ENCODE results near the gene GBGT1.
A peak's percentile ranks its signal among the peaks of the same experiment; 100 is the strongest.

GBGT1 gene

GRCh38 chr9:133144904-133145851, 18.5 kb downstream of the GBGT1 start:
- Histone ChIP-seq H3K36me3 (ENCODE audit: insufficient read depth, low read depth, low read length) (no peaks in the 10 kb centered on the region), H3K4me3 (ENCODE audit: low read length) (peak overlapping the region; percentile 55; the same call in 1 of the 2 replicates), H3K4me1 (ENCODE audit: insufficient read depth, low read length) (peaks cover 5% of the 10 kb centered on the region; the same call in 1 of the 2 replicates)

GRCh38 chr9:133144142-133144903, 19.4 kb downstream of the GBGT1 start:
- Histone ChIP-seq H3K4me3 (ENCODE audit: low read length) (peak overlapping the region; percentile 55; the same call in 1 of the 2 replicates), H3K27ac (ENCODE audit: low read length) (no peak overlapping the region)

More at GRCh38 chr9:133144904-133145851, 18.5 kb downstream of the GBGT1 start:
- Histone ChIP-seq H3K27me3 (ENCODE audit: insufficient read depth, low read length) (peaks cover 22% of the 10 kb centered on the region), H3K27ac (ENCODE audit: low read length) (no peak overlapping the region), H3K9me3 (ENCODE audit: insufficient read depth, low read depth, low read length) (no peaks in the 10 kb centered on the region), H3K9ac (ENCODE audit: low read depth, low read length) (no peak overlapping the region)

GRCh38 chr9:133143639-133144141, 20.0 kb downstream of the GBGT1 start:
- H3K4me3 ChIP-seq (ENCODE audit: low read length), result peak overlapping the region; percentile 55; the same call in 1 of the 2 replicates
- H3K9me3 ChIP-seq (ENCODE audit: insufficient read depth, low read depth, low read length), result no peaks in the 10 kb centered on the region
- no peak overlapping the region for H3K27ac ChIP-seq (ENCODE audit: low read length)
- H3K36me3 ChIP-seq (ENCODE audit: insufficient read depth, low read depth, low read length), result no peaks in the 10 kb centered on the region
- H3K4me1 ChIP-seq (ENCODE audit: insufficient read depth, low read length), result peaks cover 5% of the 10 kb centered on the region; the same call in 1 of the 2 replicates
- H3K9ac ChIP-seq (ENCODE audit: low read depth, low read length), result peak overlapping the region; percentile 54; the same call in 1 of the 2 replicates
- peaks cover 22% of the 10 kb centered on the region for H3K27me3 ChIP-seq (ENCODE audit: insufficient read depth, low read length)

More at GRCh38 chr9:133144142-133144903, 19.4 kb downstream of the GBGT1 start:
- Histone ChIP-seq H3K4me1 (ENCODE audit: insufficient read depth, low read length) (peaks cover 5% of the 10 kb centered on the region; the same call in 1 of the 2 replicates), H3K9ac (ENCODE audit: low read depth, low read length) (peak overlapping the region; percentile 54; the same call in 1 of the 2 replicates), H3K9me3 (ENCODE audit: insufficient read depth, low read depth, low read length) (no peaks in the 10 kb centered on the region), H3K27me3 (ENCODE audit: insufficient read depth, low read length) (peaks cover 22% of the 10 kb centered on the region), H3K36me3 (ENCODE audit: insufficient read depth, low read depth, low read length) (no peaks in the 10 kb centered on the region)

GRCh38 chr9:133142684-133143622, 20.8 kb downstream of the GBGT1 start:
- Histone ChIP-seq H3K9ac (ENCODE audit: low read depth, low read length) (no peak overlapping the region), H3K36me3 (ENCODE audit: insufficient read depth, low read depth, low read length) (no peaks in the 10 kb centered on the region), H3K4me1 (ENCODE audit: insufficient read depth, low read length) (peaks cover 3% of the 10 kb centered on the region; the same call in 1 of the 2 replicates), H3K27me3 (ENCODE audit: insufficient read depth, low read length) (peaks cover 15% of the 10 kb centered on the region), H3K27ac (ENCODE audit: low read length) (no peak overlapping the region), H3K9me3 (ENCODE audit: insufficient read depth, low read depth, low read length) (no peaks in the 10 kb centered on the region), H3K4me3 (ENCODE audit: low read length) (no peak overlapping the region)

GRCh38 chr9:133141833-133142595, 21.7 kb downstream of the GBGT1 start:
- peaks cover 12% of the 10 kb centered on the region for H3K27me3 ChIP-seq (ENCODE audit: insufficient read depth, low read length)
- H3K4me1 ChIP-seq (ENCODE audit: insufficient read depth, low read length), result peaks cover 3% of the 10 kb centered on the region; the same call in 1 of the 2 replicates
- no peak overlapping the region for H3K9ac ChIP-seq (ENCODE audit: low read depth, low read length)
- H3K36me3 ChIP-seq (ENCODE audit: insufficient read depth, low read depth, low read length), result no peaks in the 10 kb centered on the region
- no peak overlapping the region for H3K27ac ChIP-seq (ENCODE audit: low read length)
- H3K4me3 ChIP-seq (ENCODE audit: low read length), result no peak overlapping the region
- no peaks in the 10 kb centered on the region for H3K9me3 ChIP-seq (ENCODE audit: insufficient read depth, low read depth, low read length)

- Histone ChIP-seq H3K9me3 (ENCODE audit: insufficient read depth, low read depth, low read length) (no peaks in the 10 kb centered on the region), H3K36me3 (ENCODE audit: insufficient read depth, low read depth, low read length) (no peaks in the 10 kb centered on the region), H3K4me3 (ENCODE audit: low read length) (no peak overlapping the region), H3K27me3 (ENCODE audit: insufficient read depth, low read length) (peaks cover 10% of the 10 kb centered on the region), H3K4me1 (ENCODE audit: insufficient read depth, low read length) (peaks cover 3% of the 10 kb centered on the region; the same call in 1 of the 2 replicates), H3K27ac (ENCODE audit: low read length) (no peak overlapping the region), H3K9ac (ENCODE audit: low read depth, low read length) (no peak overlapping the region)
Observed at GRCh38 chr9:133140606-133141005, 23.1 kb downstream of the GBGT1 start.

- Histone ChIP-seq H3K36me3 (ENCODE audit: insufficient read depth, low read depth, low read length) (no peaks in the 10 kb centered on the region), H3K9ac (ENCODE audit: low read depth, low read length) (no peak overlapping the region)
Observed at GRCh38 chr9:133140174-133140505, 23.6 kb downstream of the GBGT1 start.

GRCh38 chr9:133139246-133140173, 24.2 kb downstream of the GBGT1 start:
- no peaks in the 10 kb centered on the region for H3K9me3 ChIP-seq (ENCODE audit: insufficient read depth, low read depth, low read length)
- H3K36me3 ChIP-seq (ENCODE audit: insufficient read depth, low read depth, low read length), result no peaks in the 10 kb centered on the region
- no peak overlapping the region for H3K27ac ChIP-seq (ENCODE audit: low read length)
- H3K27me3 ChIP-seq (ENCODE audit: insufficient read depth, low read length), result no peaks in the 10 kb centered on the region
- no peak overlapping the region for H3K4me3 ChIP-seq (ENCODE audit: low read length)
- H3K9ac ChIP-seq (ENCODE audit: low read depth, low read length), result no peak overlapping the region
- no peaks in the 10 kb centered on the region; the same call in 1 of the 2 replicates for H3K4me1 ChIP-seq (ENCODE audit: insufficient read depth, low read length)

More at GRCh38 chr9:133140174-133140505, 23.6 kb downstream of the GBGT1 start:
- peaks cover 3% of the 10 kb centered on the region; the same call in 1 of the 2 replicates for H3K4me1 ChIP-seq (ENCODE audit: insufficient read depth, low read length)
- H3K9me3 ChIP-seq (ENCODE audit: insufficient read depth, low read depth, low read length), result no peaks in the 10 kb centered on the region
- no peak overlapping the region for H3K4me3 ChIP-seq (ENCODE audit: low read length)
- peaks cover 5% of the 10 kb centered on the region for H3K27me3 ChIP-seq (ENCODE audit: insufficient read depth, low read length)
- no peak overlapping the region for H3K27ac ChIP-seq (ENCODE audit: low read length)

GRCh38 chr9:133137451-133138231, 26.1 kb downstream of the GBGT1 start:
- H3K4me3 ChIP-seq (ENCODE audit: low read length), result no peak overlapping the region
- no peak overlapping the region for H3K27ac ChIP-seq (ENCODE audit: low read length)
- H3K4me1 ChIP-seq (ENCODE audit: insufficient read depth, low read length), result peaks cover 6% of the 10 kb centered on the region
- H3K9me3 ChIP-seq (ENCODE audit: insufficient read depth, low read depth, low read length), result no peaks in the 10 kb centered on the region
- H3K27me3 ChIP-seq (ENCODE audit: insufficient read depth, low read length), result no peaks in the 10 kb centered on the region
- H3K9ac ChIP-seq (ENCODE audit: low read depth, low read length), result no peak overlapping the region
- no peaks in the 10 kb centered on the region for H3K36me3 ChIP-seq (ENCODE audit: insufficient read depth, low read depth, low read length)
